Measurements from ENCODE around the gene KRTAP16-1. TPM values are rescaled to one million over a fixed set of nuclear protein-coding genes. Genes with fewer than 3 reads are reported as not detected.

The KRTAP16-1 gene
- not detected in 5 replicates for total RNA-seq (2022; extraction: Qiagen RNA extraction)

GRCh38 chr17:41308918-41309359 lies at the start of gene KRTAP16-1:
Gene KRTAP16-1 (minus strand): TSS chr17:41309309. CDS start chr17:41309253, 56 bp downstream.

GRCh38 chr17:41350381-41350878 lies 41.3 kb upstream of the KRTAP16-1 start, which contains the start of gene KRT33A:
Gene KRT33A (minus strand): TSS chr17:41350828. CDS start chr17:41350767, 61 bp downstream.

GRCh38 chr17:41315204-41315794 lies 6.2 kb upstream of the KRTAP16-1 start, which contains the start of gene KRTAP17-1:
Gene KRTAP17-1 (minus strand): TSS chr17:41315710. CDS start chr17:41315650, 60 bp downstream.

GRCh38 chr17:41301916-41302901 lies 6.9 kb downstream of the KRTAP16-1 start, which contains the start of gene KRTAP29-1:
Gene KRTAP29-1 (minus strand): TSS chr17:41302851. CDS start chr17:41302851, 0 bp downstream.

GRCh38 chr17:41275648-41276190 lies 33.4 kb downstream of the KRTAP16-1 start, which contains the start of gene KRTAP9-7:
Gene KRTAP9-7 (plus strand): TSS chr17:41275698. CDS start chr17:41275698, 0 bp downstream.

GRCh38 chr17:41265078-41265477 lies 44.0 kb downstream of the KRTAP16-1 start, which contains the start of gene KRTAP9-6:
Gene KRTAP9-6 (plus strand): TSS chr17:41265378. CDS start chr17:41265378, 0 bp downstream.

Other genes starting within 250 kb of the KRTAP16-1 start
- 0.18 TPM in 1 of 5 replicates, not detected in the others for gene KRTAP2-3, start 249.2 kb downstream of the KRTAP16-1 start, total RNA-seq (2022; extraction: Qiagen RNA extraction)
- gene KRTAP2-4, start 243.4 kb downstream of the KRTAP16-1 start, total RNA-seq (2022; extraction: Qiagen RNA extraction) = not detected in 5 replicates
- gene KRTAP4-7, start 225.2 kb downstream of the KRTAP16-1 start, total RNA-seq (2022; extraction: Qiagen RNA extraction) = not detected in 5 replicates
- not detected in 5 replicates for gene KRTAP4-8, start 211.2 kb downstream of the KRTAP16-1 start, total RNA-seq (2022; extraction: Qiagen RNA extraction)
- gene KRTAP4-16, start 207.1 kb downstream of the KRTAP16-1 start, total RNA-seq (2022; extraction: Qiagen RNA extraction) = not detected in 5 replicates
- gene KRTAP4-9, start 203.9 kb downstream of the KRTAP16-1 start, total RNA-seq (2022; extraction: Qiagen RNA extraction) = not detected in 5 replicates
- not detected in 5 replicates for gene KRTAP4-11, start 190.9 kb downstream of the KRTAP16-1 start, total RNA-seq (2022; extraction: Qiagen RNA extraction)
- not detected in 5 replicates for gene KRTAP4-12, start 185.1 kb downstream of the KRTAP16-1 start, total RNA-seq (2022; extraction: Qiagen RNA extraction)
- not detected in 5 replicates for gene KRTAP4-6, start 168.8 kb downstream of the KRTAP16-1 start, total RNA-seq (2022; extraction: Qiagen RNA extraction)
- gene KRTAP4-5, start 159.5 kb downstream of the KRTAP16-1 start, total RNA-seq (2022; extraction: Qiagen RNA extraction) = not detected in 5 replicates
- not detected in 5 replicates for gene KRTAP4-4, start 148.6 kb downstream of the KRTAP16-1 start, total RNA-seq (2022; extraction: Qiagen RNA extraction)
- not detected in 5 replicates for gene KRTAP4-3, start 141.1 kb downstream of the KRTAP16-1 start, total RNA-seq (2022; extraction: Qiagen RNA extraction)
- gene KRTAP4-2, start 131.1 kb downstream of the KRTAP16-1 start, total RNA-seq (2022; extraction: Qiagen RNA extraction) = not detected in 5 replicates
- 0.14 to 0.25 TPM (median 0.24 TPM) in 3 of 5 replicates, not detected in the others for gene KRTAP4-1, start 124.4 kb downstream of the KRTAP16-1 start, total RNA-seq (2022; extraction: Qiagen RNA extraction)
- gene KRTAP9-1, start 119.4 kb downstream of the KRTAP16-1 start, total RNA-seq (2022; extraction: Qiagen RNA extraction) = not detected in 5 replicates
- gene KRTAP9-2, start 82.7 kb downstream of the KRTAP16-1 start, total RNA-seq (2022; extraction: Qiagen RNA extraction) = not detected in 5 replicates
- gene KRTAP9-3, start 76.9 kb downstream of the KRTAP16-1 start, total RNA-seq (2022; extraction: Qiagen RNA extraction) = not detected in 5 replicates
- gene KRTAP9-8, start 71.3 kb downstream of the KRTAP16-1 start, total RNA-seq (2022; extraction: Qiagen RNA extraction) = not detected in 5 replicates
- gene KRTAP9-4, start 59.6 kb downstream of the KRTAP16-1 start, total RNA-seq (2022; extraction: Qiagen RNA extraction) = not detected in 5 replicates
- not detected in 5 replicates for gene KRTAP9-9, start 53.9 kb downstream of the KRTAP16-1 start, total RNA-seq (2022; extraction: Qiagen RNA extraction)
- not detected in 5 replicates for gene KRTAP9-6, start 43.9 kb downstream of the KRTAP16-1 start, total RNA-seq (2022; extraction: Qiagen RNA extraction)
- gene KRTAP9-7, start 33.6 kb downstream of the KRTAP16-1 start, total RNA-seq (2022; extraction: Qiagen RNA extraction) = not detected in 5 replicates
- not detected in 5 replicates for gene KRTAP29-1, start 6.5 kb downstream of the KRTAP16-1 start, total RNA-seq (2022; extraction: Qiagen RNA extraction)
- not detected in 5 replicates for gene KRTAP17-1, start 6.4 kb upstream of the KRTAP16-1 start, total RNA-seq (2022; extraction: Qiagen RNA extraction)
- gene KRT33A, start 41.5 kb upstream of the KRTAP16-1 start, total RNA-seq (2022; extraction: Qiagen RNA extraction) = not detected in 5 replicates
- not detected in 5 replicates for gene KRT33B, start 60.5 kb upstream of the KRTAP16-1 start, total RNA-seq (2022; extraction: Qiagen RNA extraction)
- 0.18 to 0.53 TPM (median 0.21 TPM) in 5 replicates for gene KRT34, start 73.0 kb upstream of the KRTAP16-1 start, total RNA-seq (2022; extraction: Qiagen RNA extraction)
- 0.05 TPM in 1 of 5 replicates, not detected in the others for gene KRT31, start 88.3 kb upstream of the KRTAP16-1 start, total RNA-seq (2022; extraction: Qiagen RNA extraction)
- gene KRT37, start 115.3 kb upstream of the KRTAP16-1 start, total RNA-seq (2022; extraction: Qiagen RNA extraction) = not detected in 5 replicates
- not detected in 5 replicates for gene KRT38, start 131.7 kb upstream of the KRTAP16-1 start, total RNA-seq (2022; extraction: Qiagen RNA extraction)
- 0.05 to 0.07 TPM (median 0.06 TPM) in 3 of 5 replicates, not detected in the others for gene KRT32, start 158.1 kb upstream of the KRTAP16-1 start, total RNA-seq (2022; extraction: Qiagen RNA extraction)
- gene KRT35, start 171.8 kb upstream of the KRTAP16-1 start, total RNA-seq (2022; extraction: Qiagen RNA extraction) = not detected in 5 replicates
- 0.06 TPM in 1 of 5 replicates, not detected in the others for gene KRT36, start 180.6 kb upstream of the KRTAP16-1 start, total RNA-seq (2022; extraction: Qiagen RNA extraction)
- gene KRT13, start 196.3 kb upstream of the KRTAP16-1 start, total RNA-seq (2022; extraction: Qiagen RNA extraction) = 0.11 to 0.51 TPM (median 0.18 TPM) in 5 replicates
- gene KRT15, start 209.6 kb upstream of the KRTAP16-1 start, total RNA-seq (2022; extraction: Qiagen RNA extraction) = 2.3 to 4.1 TPM (median 2.9 TPM) in 5 replicates
- 38.1 to 58.6 TPM (median 50.5 TPM) in 5 replicates for gene KRT19, start 219.0 kb upstream of the KRTAP16-1 start, total RNA-seq (2022; extraction: Qiagen RNA extraction)

Measured in A549 treated with dexamethasone at 1 μM for 4 hours (cell line).